ENCODE results near the gene UACA. TPM values are rescaled to one million over a fixed set of nuclear protein-coding genes. Genes with fewer than 3 reads are reported as not detected.

UACA gene
- total and polyA plus RNA-seq, 9 of the 15 experiments (the other 6 are each of a cell fraction or from before 2014, with no cell fraction given): 0.06 to 0.33 (median 0.15) TPM; not detected in 5

GRCh38 chr15:70707686-70708300, 55.6 kb downstream of the UACA start (continued):
- TF ChIP-seq DNMT1 (IDR thresholded peaks at IDR 0.05): no peak
- TF ChIP-seq THRAP3 (IDR thresholded peaks at IDR 0.05; ENCODE audit: borderline replicate concordance): no peak
- no peak for TF ChIP-seq MYBL2 (IDR thresholded peaks at IDR 0.05; ENCODE audit: low read depth)
- no peak for TF ChIP-seq MYBL2 (CRISPR knock-in tag; IDR thresholded peaks at IDR 0.05; ENCODE audit: borderline replicate concordance)
- no peak for TF ChIP-seq NCOA1 (IDR thresholded peaks at IDR 0.05; ENCODE audit: low read depth)
- no peak for TF ChIP-seq ZNF717 (CRISPR knock-in tag; IDR thresholded peaks at IDR 0.05)
- no peak for TF ChIP-seq KDM2B (CRISPR knock-in tag; IDR thresholded peaks at IDR 0.05)
- no peak for TF ChIP-seq HEY1 (CRISPR knock-in tag; IDR thresholded peaks at IDR 0.05; ENCODE audit: borderline replicate concordance)
- no peak for TF ChIP-seq COPS2 (conservative IDR thresholded peaks at IDR 0.05)
- no peak for TF ChIP-seq PML (IDR thresholded peaks at IDR 0.05; ENCODE audit: low read length)
- TF ChIP-seq ETV1 (tag; conservative IDR thresholded peaks at IDR 0.05; ENCODE audit: low read depth): no peak
- TF ChIP-seq CTBP1 (IDR thresholded peaks at IDR 0.05; ENCODE audit: borderline replicate concordance): no peak
- TF ChIP-seq CEBPB (tag; IDR thresholded peaks at IDR 0.05): no peak

DNA sequence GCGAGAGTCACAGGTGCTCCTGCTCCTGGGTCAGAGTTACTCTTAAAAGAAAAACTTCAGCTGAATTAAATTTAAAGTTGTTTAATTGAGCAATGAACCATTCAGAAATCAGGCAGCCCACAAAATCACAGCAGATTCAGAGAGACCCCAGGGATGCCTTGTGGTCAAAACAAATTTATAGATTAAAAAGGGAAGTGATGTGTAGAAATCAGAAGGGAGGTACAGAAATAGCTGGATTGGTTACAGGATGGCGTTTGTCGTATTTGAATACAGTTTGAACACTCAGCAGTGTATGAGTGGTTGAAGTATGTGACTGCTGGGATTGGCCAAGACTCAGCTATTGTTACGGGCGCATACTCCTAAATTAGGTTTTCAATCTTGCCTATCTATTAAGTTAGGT, 58.6 kb downstream of the UACA start:
- H2AFZ ChIP-seq (ENCODE audit: low read depth, low read length): no peak overlapping the region
- no peak for DNase-seq (ENCODE audit: extremely low read depth in 1 of 4, low spot score in 3 of 4)
- H3K4me2 ChIP-seq (ENCODE audit: insufficient read depth, low read length): no peak overlapping the region
- no peak for ATAC-seq
- no peaks in the 10 kb centered on the region; a peak in 1 of 5 replicates for H3K27me3 ChIP-seq (ENCODE audit: control insufficient read depth in 2 of 2, insufficient read depth in 2 of 2, low read length in 2 of 2)
- ChIA-PET CTCF (ENCODE audit: low intra/inter-chr PET ratio) (no interaction called here), POLR2A (no interaction called here)
- WGBS (ENCODE audit: insufficient coverage, low coverage, missing lambda C conversion rate): 0% methylated on average over 5 of the region's 5 CpGs
- no peaks in the 10 kb centered on the region for H3K9me3 ChIP-seq (replicated peaks; ENCODE audit: control insufficient read depth, insufficient read depth, low read depth, low read length)
- H3K79me2 ChIP-seq (ENCODE audit: control insufficient read depth, insufficient read depth, low read length): no peaks in the 10 kb centered on the region
- in situ Hi-C loops (cut with MboI) (no loop called here), intact Hi-C loops (cut with micrococcal nuclease) (no loop called here)
- no TSS peak for BruUV-seq (replicated peaks)
- H4K20me1 ChIP-seq (replicated peaks; ENCODE audit: control insufficient read depth, insufficient read depth, low read length): no peaks in the 10 kb centered on the region
- no peaks in the 10 kb centered on the region for H3K9me1 ChIP-seq (ENCODE audit: control insufficient read depth, insufficient read depth, low read length)
- no peaks in the 10 kb centered on the region for H3K4me1 ChIP-seq (replicated peaks in 1 of 2; ENCODE audit: control insufficient read depth in 2 of 2, insufficient read depth in 2 of 2, low read length in 2 of 2)
- FAIRE-seq: no peak
- H3K36me3 ChIP-seq (ENCODE audit: control insufficient read depth, insufficient read depth, low read length): no peaks in the 10 kb centered on the region
- no peak overlapping the region for H3K4me3 ChIP-seq
- H3K27ac ChIP-seq (ENCODE audit: extremely low read depth, low read depth, low read length): no peak overlapping the region
- H3K9ac ChIP-seq (ENCODE audit: insufficient read depth in 1 of 2, low read depth in 2 of 2, low read length in 2 of 2): no peak overlapping the region
- TF ChIP-seq ZNF444 (CRISPR knock-in tag; IDR thresholded peaks at IDR 0.05) (no peak), SAFB2 (IDR thresholded peaks at IDR 0.05; ENCODE audit: borderline replicate concordance, low read depth, low read length, severe bottlenecking) (no peak), NR2C1 (IDR thresholded peaks at IDR 0.05) (no peak), NR2C1 (tag; IDR thresholded peaks at IDR 0.05) (no peak), ZNF431 (CRISPR knock-in tag; IDR thresholded peaks at IDR 0.05) (no peak), SAP30 (IDR thresholded peaks at IDR 0.05; ENCODE audit: borderline replicate concordance, insufficient read depth, low read depth, low read length, poor library complexity, severe bottlenecking) (no peak), ZNF644 (tag; IDR thresholded peaks at IDR 0.05; ENCODE audit: low read depth) (no peak), PHF20 (IDR thresholded peaks at IDR 0.05; ENCODE audit: partially characterized antibody) (no peak), HDGF (IDR thresholded peaks at IDR 0.05) (no peak), HDAC6 (IDR thresholded peaks at IDR 0.05; ENCODE audit: low read depth, low read length) (no peak), ZNF717 (CRISPR knock-in tag; IDR thresholded peaks at IDR 0.05) (no peak), KDM5B (IDR thresholded peaks at IDR 0.05; ENCODE audit: insufficient replicate concordance, low read depth, low read length) (no peak)
- TF ChIP-seq, protein P1, sequence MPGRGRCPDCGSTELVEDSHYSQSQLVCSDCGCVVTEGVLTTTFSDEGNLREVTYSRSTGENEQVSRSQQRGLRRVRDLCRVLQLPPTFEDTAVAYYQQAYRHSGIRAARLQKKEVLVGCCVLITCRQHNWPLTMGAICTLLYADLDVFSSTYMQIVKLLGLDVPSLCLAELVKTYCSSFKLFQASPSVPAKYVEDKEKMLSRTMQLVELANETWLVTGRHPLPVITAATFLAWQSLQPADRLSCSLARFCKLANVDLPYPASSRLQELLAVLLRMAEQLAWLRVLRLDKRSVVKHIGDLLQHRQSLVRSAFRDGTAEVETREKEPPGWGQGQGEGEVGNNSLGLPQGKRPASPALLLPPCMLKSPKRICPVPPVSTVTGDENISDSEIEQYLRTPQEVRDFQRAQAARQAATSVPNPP (IDR thresholded peaks at IDR 0.05; ENCODE audit: borderline replicate concordance, insufficient read depth, insufficient read length): no peak

Data from K562 (cell line).